IPS-NIHi11 (cell line): ENCODE measurements around the gene TTC33.
A peak's percentile ranks its signal among the peaks of the same experiment; 100 is the strongest.
"Not testable (repeated sequence)": the region's sequence is repeated elsewhere in the genome, so short reads cannot be mapped to it uniquely, and the experiment has no call there.

Source experiments
- DNase-seq: peaks from one replicate; pipeline ENCODE4 v3.0.0; 2012; ENCODE audit warnings: mixed read lengths, low spot score

The TTC33 gene

GRCh38 chr5:40780199-40780598 lies 24.4 kb upstream of the TTC33 start:
- DNase-seq = no peak

DNA sequence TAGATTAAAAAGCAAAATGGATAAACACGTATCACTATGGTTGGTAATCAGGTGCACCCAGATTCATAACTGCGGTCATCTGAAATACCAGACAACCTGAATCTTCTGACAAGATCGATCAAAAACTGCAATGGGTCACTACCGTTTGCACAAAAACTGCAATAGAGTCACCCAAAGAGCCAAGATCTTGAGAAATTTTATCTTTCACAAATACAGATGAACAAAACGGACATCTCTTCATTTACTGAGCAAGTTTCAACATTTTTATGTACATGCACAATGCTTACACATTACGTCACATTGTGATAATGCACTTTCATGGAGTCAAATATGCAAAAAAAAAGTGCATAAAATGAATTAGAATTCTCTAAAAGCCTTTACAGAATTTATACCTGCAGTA lies 23.8 kb upstream of the TTC33 start:
- no peak for DNase-seq

- no peak for DNase-seq
Measured at GRCh38 chr5:40778133-40778532, 22.4 kb upstream of the TTC33 start.

DNA sequence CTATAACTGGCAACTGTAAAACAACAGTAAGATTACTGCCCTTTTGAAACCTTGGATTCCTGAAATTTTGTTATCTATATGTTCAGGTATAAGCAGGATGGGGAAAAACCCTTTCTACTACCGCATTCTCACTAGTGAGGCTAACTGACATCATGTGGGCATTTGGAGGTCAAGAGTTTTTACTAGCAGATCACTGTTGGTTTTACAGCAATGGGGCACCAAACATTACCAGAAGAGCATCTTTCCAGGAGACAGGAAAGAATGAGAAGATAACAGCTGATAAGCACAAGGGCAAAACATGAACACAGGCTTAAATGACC lies 20.9 kb upstream of the TTC33 start:
- DNase-seq = no peak

GRCh38 chr5:40775846-40776657 lies 20.3 kb upstream of the TTC33 start:
- no peak for DNase-seq

DNA sequence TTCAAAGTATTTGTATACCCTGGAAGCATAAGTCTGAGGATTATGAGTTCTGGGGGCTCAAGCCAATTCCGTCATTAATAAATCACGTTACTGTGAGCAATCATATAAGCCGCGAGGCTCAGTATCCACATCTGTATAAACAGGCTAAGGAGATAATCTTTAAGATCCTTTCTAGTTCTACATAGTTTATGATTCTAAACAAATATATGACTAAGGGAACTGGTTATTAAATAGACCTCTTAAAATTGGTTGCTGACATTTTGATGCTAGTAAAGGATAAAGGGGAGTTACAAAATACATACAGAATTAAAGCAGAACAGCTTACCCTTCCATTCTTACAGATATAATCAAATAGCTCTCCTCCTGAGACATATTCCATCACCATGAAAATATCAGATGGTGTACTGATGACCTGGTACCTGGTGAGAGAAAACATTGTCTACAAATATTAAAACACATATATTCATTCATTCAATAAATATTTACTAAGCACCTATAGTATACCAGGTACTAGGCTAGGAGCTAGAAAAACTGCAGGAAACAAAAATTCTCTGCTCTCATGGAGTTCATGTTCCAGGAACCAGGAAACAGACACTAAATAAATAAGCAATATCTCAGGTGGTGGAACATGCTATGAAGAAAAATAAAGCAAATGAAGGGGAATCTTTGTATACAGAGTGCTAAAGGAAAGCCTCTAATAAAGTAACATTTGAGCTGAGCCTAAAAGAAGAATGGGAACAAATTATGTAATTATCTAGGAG lies 19.5 kb upstream of the TTC33 start:
- no peak for DNase-seq

GRCh38 chr5:40774623-40775022 lies 18.9 kb upstream of the TTC33 start:
- DNase-seq = no peak

DNA sequence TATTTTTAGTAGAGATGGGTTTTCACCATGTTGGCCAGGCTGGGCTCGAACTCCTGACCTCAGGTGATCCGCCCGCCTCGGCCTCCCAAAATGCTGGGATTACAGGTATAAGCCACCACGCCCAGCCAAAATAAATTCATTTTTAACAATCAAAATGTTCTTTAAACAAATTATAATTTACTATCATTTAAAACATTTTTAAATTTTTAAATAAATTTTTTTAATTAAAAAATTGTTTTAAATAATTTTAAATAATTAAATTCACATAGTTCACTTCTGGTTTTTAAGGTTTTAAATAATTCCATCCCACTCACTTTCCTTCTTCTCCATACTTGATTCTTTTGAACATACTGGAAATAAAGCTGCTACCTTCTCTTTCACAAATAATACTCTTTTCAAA lies 15.0 kb upstream of the TTC33 start:
- DNase-seq = no peak

DNA sequence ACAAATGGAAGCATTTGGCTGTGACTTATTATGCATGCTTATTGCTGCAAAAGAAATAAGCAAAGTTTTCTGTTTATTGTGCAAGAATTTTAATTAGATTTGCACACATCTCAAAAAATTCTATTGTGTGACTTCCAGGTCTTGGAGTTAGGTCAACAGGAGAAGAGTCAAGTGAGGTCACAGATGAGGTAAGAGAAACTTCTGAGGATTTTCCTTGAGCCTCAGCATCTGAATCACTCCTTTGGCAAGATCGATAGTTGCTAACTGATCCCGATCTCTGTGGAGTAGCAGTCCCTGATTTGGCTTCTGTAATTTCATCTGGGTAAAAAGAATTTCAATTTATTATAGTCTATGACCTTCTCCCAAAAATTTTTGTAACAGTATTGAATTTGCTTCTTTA lies 6.9 kb upstream of the TTC33 start:
- no peak for DNase-seq

DNA sequence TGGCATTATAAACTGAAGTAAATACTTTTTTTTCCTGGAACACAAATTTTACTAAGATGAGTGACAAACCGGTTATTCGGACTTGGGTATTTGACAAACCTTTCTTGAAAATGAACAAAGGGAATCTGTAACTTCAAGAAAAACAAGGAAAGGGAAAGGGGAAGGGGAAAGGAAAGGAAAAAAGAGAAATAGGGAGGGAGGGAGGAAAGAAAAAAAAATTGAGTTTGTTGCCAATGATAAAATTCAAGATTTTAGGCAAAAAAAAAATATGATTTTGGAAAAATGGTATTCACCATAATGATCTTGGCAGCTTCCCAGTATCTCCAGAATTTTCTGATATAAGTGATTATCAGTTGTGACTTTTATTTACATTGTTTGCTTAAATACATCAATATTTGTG lies 1.6 kb upstream of the TTC33 start:
- no peak for DNase-seq

DNA sequence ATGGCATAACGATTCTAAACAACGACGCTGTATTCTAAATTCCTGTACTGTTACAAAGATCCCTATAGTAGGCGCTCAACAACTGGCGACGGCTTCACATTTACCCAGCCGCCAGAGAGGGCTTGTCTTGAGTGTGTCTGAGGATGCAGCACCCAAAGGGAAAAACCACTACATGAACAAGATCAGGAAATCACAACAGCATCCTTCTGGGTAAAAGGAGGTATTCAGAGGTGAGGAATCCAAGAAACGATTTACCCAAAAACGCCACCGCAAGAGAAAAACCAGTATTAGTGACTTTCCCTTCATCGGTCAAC lies 711 bp downstream of the TTC33 start:
- peak; percentile 70 for DNase-seq

- DNase-seq = no peak
Measured at GRCh38 chr5:40754381-40755092, 1.2 kb downstream of the TTC33 start.

- no peak for DNase-seq
Measured at GRCh38 chr5:40746703-40747102, 9.1 kb downstream of the TTC33 start.

GRCh38 chr5:40743771-40744170 lies 12.0 kb downstream of the TTC33 start:
- no peak for DNase-seq

DNA sequence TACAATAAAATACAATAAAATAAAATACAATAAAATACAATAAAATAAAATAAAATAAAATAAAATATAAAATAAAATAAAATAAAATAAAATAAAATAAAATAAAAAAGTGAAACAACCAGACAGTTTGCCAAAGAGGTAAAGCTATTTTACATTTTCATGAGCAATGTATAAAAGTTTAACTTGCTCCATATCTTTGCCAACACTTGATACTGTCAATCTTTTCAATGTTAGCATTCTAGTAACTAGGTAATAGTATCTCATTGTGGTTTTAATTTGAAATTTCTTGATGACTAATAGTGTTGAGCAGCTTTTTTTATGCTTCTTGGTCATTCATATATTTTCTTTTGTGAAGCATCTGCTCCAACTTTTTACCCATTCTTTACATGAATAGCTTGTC lies 17.3 kb downstream of the TTC33 start:
- no peak for DNase-seq

DNA sequence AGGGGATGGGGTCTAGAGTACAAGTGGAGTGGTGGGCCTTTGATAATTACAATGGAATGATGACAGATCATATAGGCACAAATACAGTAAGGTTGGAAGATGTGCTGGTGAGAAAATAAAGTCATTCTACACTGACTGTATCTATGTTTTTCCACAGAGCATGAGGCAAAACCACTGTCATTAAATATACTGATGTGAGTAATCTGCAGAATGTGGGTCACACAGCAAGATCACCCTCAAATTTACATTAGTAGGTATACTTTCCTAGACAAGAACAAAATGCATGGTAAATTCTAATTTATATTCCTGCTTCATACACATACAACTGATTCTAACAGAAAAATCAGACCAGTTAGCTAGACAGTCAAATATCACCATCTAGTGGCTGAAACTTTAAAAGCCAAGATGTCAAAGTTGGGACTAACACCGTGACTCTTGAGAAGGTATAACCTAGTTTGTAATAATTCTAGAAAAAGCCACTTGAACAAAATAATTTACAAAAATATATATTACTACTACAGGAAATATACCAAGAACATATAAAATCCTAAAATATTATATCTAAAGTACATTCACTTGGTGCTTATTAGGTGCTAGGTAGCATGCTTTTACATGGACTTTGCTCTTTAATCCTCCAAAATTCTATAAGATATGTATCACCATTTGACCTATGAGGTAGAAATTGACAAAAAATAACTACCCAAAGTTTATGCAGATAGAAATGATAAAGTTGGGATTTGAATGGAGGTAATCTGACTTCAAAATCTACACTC lies 19.5 kb downstream of the TTC33 start:
- peak; percentile 29 for DNase-seq

DNA sequence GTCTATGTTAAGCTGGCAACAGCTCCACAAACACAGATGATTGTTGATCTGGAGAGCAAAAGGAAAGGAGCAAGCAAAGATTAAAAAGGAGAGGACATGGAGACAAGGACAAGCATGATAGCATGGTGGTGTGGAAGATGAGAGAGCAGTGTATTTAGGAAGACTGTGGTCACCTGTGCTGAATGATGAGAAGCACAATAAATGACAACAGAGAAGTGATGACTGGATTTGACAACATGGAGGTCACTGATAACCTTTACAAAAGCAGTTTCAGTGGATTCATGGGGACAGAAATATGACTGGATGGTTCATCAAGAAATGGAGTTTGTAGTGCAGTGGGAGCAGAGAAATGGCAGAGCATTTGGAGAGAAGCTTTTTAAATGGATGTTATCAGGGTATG lies 20.2 kb downstream of the TTC33 start:
- DNase-seq = no peak

GRCh38 chr5:40734986-40735385 lies 20.8 kb downstream of the TTC33 start:
- no peak for DNase-seq

DNA sequence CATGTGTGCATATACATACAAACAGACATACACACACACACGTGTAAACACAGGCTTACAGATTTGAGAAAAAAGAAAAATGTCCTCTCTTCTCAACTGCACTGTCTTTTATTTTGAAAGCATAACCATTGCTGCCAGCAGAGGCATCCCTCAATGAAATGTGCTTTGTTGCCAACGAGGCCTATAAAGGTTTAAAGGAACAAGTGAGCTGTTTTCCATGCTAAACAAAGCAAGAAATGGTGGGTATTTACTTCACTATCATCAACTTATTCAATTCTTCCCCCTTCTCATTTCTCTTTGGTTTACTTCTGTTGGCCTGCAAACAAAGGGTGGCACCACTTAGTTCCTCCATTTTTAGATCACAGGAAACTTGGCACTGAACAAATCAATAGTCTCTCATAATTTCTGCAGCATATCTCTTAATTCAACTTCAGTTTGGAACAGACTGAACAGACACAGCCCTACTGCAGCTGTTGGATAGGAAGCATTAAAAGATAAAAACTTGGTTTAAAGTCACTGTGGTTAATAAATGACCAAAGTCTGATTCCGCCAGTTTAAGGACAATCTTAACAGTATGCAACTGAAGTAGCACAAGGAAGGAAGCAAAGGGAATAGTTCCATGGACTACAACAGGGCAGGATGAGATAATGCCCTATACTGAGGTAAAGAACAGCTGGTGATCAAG lies 21.7 kb downstream of the TTC33 start:
- no peak for DNase-seq

- DNase-seq = no peak
Measured at GRCh38 chr5:40733434-40733833, 22.3 kb downstream of the TTC33 start.

GRCh38 chr5:40722497-40722911 lies 33.3 kb downstream of the TTC33 start:
- DNase-seq = not testable (repeated sequence)

- DNase-seq = no peak
Measured at GRCh38 chr5:40720069-40720468, 35.7 kb downstream of the TTC33 start.
